GM06990 (cell line): ENCODE data around the gene SCN8A.

ENCODE experiments used
- DNase-seq: peaks from one replicate; pipeline ENCODE4 v3.0.0-alpha.2; 2011; ENCODE audit not compliant: insufficient read length; ENCODE audit errors: extremely low read depth
- H3K27me3 ChIP-seq: replicated peaks from 2 replicates; pipeline ENCODE4 v1.6.0; 2011; ENCODE audit warnings: low read length; ENCODE audit not compliant: control insufficient read depth, insufficient read depth
- H3K36me3 ChIP-seq: 2 replicates; pipeline ENCODE4 v1.5.1; 2011; ENCODE audit warnings: low read length; ENCODE audit not compliant: control insufficient read depth, insufficient read depth
- H3K4me3 ChIP-seq: replicated peaks from 2 replicates; pipeline ENCODE4 v1.5.1; 2011; ENCODE audit warnings: low read depth, mild to moderate bottlenecking, control low read depth, low read length
- CTCF ChIP-seq: IDR thresholded peaks from 2 replicates; pipeline ENCODE4 v1.5.1; 2011; ENCODE audit warnings: low read length, control low read depth, mild to moderate bottlenecking, inconsistent platforms; ENCODE audit not compliant: insufficient read depth, poor library complexity, severe bottlenecking

Gene SCN8A

GRCh38 chr12:51845482-51845881 is 254.4 kb downstream of the SCN8A start:
- peaks cover 2% of the 10 kb centered on the region for H3K27me3 ChIP-seq
- no peak for TF ChIP-seq CTCF
- no peak for DNase-seq
- no peaks in the 10 kb centered on the region for H3K36me3 ChIP-seq
- no peak overlapping the region for H3K4me3 ChIP-seq

- Histone ChIP-seq H3K36me3 (no peaks in the 10 kb centered on the region), H3K4me3 (no peak overlapping the region), H3K27me3 (peaks cover 2% of the 10 kb centered on the region)
- DNase-seq, result no peak
- no peak for TF ChIP-seq CTCF
Measured at GRCh38 chr12:51846271-51846691, 255.2 kb downstream of the SCN8A start.

- Histone ChIP-seq H3K4me3 (no peak overlapping the region), H3K27me3 (peaks cover 2% of the 10 kb centered on the region), H3K36me3 (no peaks in the 10 kb centered on the region)
- DNase-seq, result no peak
- no peak for TF ChIP-seq CTCF
Measured at GRCh38 chr12:51846911-51847642, 256.0 kb downstream of the SCN8A start.

- Histone ChIP-seq H3K27me3 (peaks cover 2% of the 10 kb centered on the region), H3K4me3 (no peak overlapping the region), H3K36me3 (no peaks in the 10 kb centered on the region)
- TF ChIP-seq CTCF, result no peak
- no peak for DNase-seq
Measured at GRCh38 chr12:51847643-51848325, 256.8 kb downstream of the SCN8A start.

- H3K27me3 ChIP-seq, result peaks cover 2% of the 10 kb centered on the region
- TF ChIP-seq CTCF, result no peak
- no peaks in the 10 kb centered on the region for H3K36me3 ChIP-seq
- no peak for DNase-seq
- no peak within 1 kb of the TSS for H3K4me3 ChIP-seq
Measured at GRCh38 chr12:51848326-51848727, 257.3 kb downstream of the SCN8A start, which contains the start of gene FIGNL2. TSS of gene FIGNL2 (minus strand) at chr12:51848718. CDS start at chr12:51822413, 26,305 bp downstream.
